HG02571 (cell line): Measurements from ENCODE around the gene GOPC.
"Not testable (repeated sequence)": the region's sequence is repeated elsewhere in the genome, so short reads cannot be mapped to it uniquely, and the experiment has no call there.

ENCODE experiments used
- ATAC-seq: cut with Tn5 transposase; IDR thresholded peaks from one replicate; pipeline ENCODE4 v1.9.1; 2021; ENCODE audit warnings: mild to moderate bottlenecking, moderate library complexity; ENCODE audit not compliant: unreplicated experiment

Gene GOPC

DNA sequence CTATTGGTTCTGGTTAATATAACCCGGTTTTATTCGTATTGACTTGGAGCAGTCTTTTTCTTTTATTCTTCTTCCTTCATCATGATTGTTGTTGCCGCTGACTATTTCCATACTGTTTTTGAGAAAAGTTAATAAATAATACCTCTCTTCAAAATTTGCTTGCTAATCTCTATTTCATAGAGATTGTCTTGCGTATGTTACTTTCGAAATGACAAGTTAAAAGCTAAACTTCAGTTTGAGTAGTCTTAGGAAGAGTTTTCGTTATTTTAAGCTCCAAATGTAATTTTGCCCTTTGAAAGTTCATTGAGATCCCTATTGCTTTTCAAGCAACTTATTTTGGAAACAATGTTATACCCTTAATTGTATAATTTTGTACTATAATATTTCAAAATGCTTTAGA, 83.4 kb downstream of the GOPC start:
- ATAC-seq: no peak

- ATAC-seq: not testable (repeated sequence)
Measured at GRCh38 chr6:117517995-117518394, 84.3 kb downstream of the GOPC start.

- no peak for ATAC-seq
Measured at GRCh38 chr6:117515326-117515725, 87.0 kb downstream of the GOPC start.

- ATAC-seq: no peak
Measured at GRCh38 chr6:117514655-117515054, 87.7 kb downstream of the GOPC start.

DNA sequence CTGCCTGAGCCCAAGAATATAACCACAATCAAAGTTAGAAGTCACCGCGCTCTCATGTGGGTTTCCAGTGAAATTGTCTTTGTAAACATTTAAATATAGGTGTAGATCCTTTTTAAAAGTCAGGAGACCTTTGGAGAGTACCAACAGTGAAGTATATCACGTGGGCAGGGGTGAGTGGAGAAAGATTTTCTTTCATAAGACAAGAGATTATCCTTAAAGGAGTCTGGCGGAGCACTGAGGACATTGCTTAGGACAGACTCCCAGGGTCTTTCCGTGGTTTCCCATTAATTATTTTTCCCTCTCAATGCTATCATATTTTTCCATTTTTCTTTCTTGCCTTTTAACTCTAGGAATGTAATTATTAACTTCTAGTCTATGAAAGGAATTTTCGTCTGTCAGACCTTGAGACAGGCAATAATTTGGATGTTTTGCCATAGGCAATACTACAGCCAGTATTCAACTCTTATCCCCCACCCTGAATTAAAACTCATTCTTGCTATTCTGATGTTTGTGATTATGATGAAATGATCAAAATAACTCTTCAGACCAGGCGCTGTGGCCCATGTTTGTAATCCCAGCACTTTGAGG, 88.4 kb downstream of the GOPC start:
- no peak for ATAC-seq

GRCh38 chr6:117512987-117513573, 89.2 kb downstream of the GOPC start:
- no peak for ATAC-seq

- ATAC-seq: no peak
Measured at GRCh38 chr6:117512056-117512828, 90.1 kb downstream of the GOPC start.
